Activated CD4-positive, alpha-beta T cell treated with anti-CD3 and anti-CD28 coated beads, Interleukin-2, amount 50 U/mL, for 16 hours (primary cell): ENCODE measurements around the gene EPHA4.

ENCODE experiments used
- DNase-seq: peaks from one replicate; pipeline ENCODE4 v3.0.0-alpha.2; 2020

The EPHA4 gene

GRCh38 chr2:221501883-221502269, 70.2 kb downstream of the EPHA4 start:
- no peak for DNase-seq

GRCh38 chr2:221501210-221501882, 70.8 kb downstream of the EPHA4 start:
- no peak for DNase-seq

- DNase-seq: no peak
These were observed 71.4 kb downstream of the EPHA4 start for GRCh38 chr2:221500501-221501209.

DNA sequence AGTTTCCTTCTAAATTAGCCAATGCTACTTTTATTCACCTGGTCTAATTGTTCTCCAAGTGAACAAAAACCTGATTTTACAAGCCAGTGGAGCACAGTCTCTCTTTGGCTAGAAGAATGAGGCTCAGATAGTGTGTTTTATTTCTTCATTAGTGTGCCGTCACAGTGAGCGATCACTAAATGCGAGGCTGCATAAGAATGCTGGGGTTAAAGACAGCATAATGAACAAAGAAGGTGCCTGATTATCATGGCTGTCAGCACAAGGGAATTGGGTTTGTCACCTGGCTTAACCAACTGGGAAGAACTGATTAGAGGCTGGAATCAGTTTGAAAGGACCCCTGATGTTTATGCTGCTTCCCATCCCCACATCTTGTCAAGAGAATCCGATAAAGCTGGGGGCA, 76.4 kb downstream of the EPHA4 start:
- no peak for DNase-seq

DNA sequence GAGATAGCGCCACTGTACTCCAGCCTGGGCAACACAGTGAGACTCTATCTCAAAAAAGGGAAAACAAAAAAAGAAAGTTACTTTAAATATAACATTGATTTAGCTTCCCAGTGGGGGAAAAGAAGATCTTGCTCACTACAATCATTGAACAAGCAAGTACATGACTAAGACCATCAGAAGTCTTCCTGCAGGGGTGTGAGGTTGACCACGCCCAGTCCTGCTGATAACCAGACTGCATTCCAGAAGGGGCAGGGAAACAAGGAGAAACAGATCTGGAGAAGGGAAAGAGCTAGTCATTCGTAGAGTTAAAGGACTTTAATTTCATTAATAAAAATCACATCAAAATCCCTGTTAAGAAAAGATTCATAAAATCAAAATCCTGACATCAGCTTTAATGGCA, 77.5 kb downstream of the EPHA4 start:
- no peak for DNase-seq

DNA sequence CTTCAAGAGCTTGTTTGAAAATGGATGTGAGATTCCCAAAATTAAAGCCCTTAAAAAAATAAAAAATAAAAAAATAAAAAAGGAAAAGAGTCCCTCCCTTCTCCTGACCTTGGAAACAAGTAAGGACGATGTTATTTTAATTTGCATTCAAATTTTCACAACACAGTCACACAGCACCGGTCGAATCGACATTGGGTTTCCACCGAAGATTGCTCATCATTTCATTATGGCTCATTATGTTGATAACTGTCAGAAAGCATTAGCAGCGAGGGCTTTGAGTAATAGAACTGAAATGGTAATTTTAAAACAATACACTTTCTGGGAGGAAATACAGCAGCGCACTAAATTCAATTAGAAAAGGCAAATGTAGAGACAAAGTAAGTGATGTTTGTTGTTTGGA, 78.7 kb downstream of the EPHA4 start:
- no peak for DNase-seq

DNA sequence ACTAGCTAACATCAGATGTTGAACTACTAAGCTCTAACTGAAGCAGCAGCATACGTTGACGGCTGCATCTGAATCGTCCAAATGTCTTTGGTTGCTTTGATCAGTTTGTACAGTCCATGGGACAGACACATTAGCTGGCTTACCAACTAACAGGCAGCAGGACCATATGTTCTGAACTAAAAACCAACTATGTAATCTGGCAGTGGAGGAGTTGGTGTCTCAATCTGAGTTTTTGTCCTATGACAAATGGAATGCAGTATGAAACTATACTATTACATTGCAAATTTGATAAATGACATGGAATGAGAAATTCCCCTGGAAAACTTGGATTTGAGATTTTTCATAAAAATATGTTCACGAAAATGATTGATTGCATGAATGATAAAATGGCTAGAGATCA, 79.5 kb downstream of the EPHA4 start:
- no peak for DNase-seq

GRCh38 chr2:221490506-221491060, 81.5 kb downstream of the EPHA4 start:
- DNase-seq: no peak

DNA sequence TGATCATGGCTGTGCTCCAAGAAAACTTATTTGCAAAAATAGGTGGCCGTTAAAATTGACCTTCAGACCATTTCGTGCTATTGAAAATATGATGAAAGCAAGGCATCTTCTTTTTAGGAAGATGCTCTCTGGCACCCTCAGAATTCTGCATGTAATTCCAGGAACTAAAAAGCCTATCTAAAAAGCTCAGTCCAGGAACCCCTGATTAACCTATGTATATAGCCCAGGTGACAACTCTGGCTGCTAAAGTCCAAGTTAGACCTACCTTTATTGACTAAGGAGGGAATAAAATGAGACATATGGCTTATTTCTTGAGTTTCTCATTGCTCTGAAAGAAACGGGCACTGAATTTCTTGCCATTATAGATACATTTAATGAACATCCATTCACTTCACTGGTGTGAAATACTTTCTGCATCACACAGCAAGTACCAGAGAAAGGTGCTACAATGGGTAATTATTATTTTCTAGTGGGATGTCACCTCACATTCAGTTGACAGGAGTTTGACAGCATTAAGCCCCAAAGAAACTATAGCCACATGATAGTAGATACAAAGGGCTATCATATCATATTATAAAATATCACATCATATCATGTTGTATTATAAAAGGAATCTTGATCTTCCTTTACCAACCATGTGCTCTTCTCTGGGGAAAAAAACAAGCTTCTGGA, 83.8 kb downstream of the EPHA4 start:
- DNase-seq: no peak

- no peak for DNase-seq
These were observed 86.0 kb downstream of the EPHA4 start for GRCh38 chr2:221486106-221486505.

DNA sequence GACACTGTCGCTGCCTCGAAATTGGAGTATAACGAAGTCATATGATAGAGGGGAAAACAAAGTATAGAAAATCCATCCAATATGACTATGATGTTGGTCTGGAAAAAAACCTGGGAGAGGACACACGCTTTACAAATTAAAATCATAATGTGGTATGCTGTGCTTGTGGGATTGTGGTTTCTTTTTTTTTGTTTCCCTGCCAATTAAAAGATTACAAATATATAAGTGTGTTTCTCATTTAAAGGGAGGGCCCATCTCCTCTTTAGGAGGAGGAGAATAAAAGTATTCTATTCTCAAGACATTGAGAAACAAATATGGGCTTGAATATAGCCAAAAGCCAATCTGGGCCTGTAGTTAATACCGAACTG, 86.6 kb downstream of the EPHA4 start:
- DNase-seq: no peak

DNA sequence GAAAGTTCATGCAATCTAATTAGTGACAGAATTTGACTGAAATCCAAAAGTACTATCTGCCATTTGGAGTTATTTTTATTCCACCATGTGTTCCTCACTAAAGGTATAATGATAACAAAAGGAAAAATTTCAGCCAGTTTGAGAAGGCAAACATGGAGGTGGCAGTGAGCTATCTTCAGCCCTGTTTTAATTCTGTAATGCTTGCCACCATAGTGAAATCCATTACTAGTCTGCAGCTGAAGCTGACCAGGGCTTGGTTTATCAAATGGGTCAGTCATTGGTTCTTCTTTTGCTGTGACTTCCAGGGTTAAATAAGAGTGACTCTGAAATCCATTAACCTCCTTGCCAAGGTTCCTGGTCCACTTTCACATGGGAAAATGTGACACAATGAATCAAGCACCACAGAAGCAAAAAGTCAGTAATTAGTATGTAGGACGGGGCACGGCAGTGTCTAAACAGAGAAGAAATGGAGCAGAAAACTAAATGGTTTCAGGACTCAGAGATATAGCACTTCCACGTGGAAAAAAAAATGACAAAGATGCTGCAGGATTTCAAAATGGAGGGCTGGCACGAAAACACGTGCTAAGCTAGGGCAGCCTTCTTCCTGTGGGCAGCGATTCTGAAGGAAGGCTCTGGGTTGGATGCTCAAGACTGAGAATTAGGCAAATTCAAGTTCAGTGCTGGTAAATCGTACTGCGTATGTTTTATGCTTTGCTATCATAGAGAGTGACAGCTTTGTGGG, 87.2 kb downstream of the EPHA4 start:
- DNase-seq: no peak

DNA sequence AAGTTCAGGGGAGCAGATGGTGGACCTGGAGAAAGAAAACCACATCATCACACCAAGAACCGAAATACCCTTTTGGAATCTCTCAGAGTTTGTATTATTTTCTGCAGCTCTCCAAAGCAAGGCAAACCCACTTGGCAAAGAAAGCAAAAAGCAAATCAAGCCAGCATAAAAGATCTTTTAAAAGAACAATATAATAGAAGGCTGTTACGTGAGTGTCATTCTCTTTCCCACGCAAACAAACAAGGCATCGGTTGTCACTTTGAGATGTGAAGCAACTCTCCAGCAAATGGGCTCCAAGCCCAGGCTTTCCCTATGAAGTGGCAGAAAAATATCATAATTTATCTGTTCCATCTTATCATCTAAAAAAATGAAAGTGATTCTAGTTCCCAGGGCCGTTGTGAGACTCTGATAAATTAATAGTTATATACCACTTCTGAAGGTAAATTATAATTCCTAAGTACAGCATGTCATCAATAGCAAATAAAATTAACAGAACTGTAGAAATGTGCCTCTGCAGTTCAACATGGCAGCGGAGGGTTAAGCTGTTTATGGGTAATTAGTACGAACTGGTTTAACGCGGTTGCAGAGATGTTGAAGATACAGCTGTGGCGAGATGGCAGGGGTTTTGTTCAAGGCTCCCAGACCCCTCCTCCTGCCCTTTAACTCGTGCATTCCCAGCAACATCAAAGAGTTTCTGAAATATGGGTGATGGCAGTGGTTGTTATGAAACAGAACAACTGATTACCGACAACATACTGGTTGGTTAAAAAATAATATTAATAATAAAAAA, 89.2 kb downstream of the EPHA4 start:
- DNase-seq: no peak

GRCh38 chr2:221480821-221481220, 91.3 kb downstream of the EPHA4 start:
- DNase-seq: no peak

- DNase-seq: no peak
These were observed 91.9 kb downstream of the EPHA4 start for GRCh38 chr2:221480163-221480562.

- DNase-seq: no peak
These were observed 93.6 kb downstream of the EPHA4 start for GRCh38 chr2:221478485-221478863.

DNA sequence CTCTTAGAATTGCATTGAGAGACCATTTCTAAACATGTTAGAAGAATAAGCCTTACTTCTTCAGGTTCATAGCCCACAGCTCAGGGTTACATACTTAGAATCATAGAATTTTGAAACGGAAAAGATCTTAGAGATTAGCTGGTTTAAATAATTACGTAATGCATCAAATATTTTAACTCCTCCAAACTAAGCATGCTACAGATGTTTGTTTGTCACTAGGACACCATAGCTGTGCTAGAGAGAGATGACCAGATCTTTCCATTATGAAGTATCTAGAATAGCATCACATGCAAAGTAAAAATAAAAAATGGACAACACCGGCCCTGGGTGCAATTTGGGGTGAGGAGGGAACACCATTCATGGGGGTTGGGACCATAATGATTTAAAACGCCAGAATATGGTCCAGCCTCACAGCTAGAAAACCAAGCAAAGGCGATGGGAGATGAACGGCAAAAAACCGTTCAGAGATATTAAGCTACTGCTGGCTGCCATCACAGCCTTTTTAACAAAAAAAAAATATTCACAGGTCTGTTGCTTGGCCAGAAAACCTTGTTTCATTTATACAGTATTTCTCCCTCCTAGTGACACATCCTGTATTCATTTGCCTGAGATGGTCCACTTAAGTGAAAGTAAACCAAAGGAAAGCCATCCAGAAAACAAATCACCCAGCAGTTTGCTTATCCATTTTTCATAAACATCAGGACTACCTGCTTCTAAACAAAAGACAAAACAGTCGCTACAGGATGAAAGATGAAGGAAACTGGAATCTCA, 94.2 kb downstream of the EPHA4 start:
- DNase-seq: no peak

- DNase-seq: no peak
These were observed 95.9 kb downstream of the EPHA4 start for GRCh38 chr2:221476195-221476594.

GRCh38 chr2:221473451-221473850, 98.7 kb downstream of the EPHA4 start:
- DNase-seq: no peak

- no peak for DNase-seq
These were observed 103.8 kb downstream of the EPHA4 start for GRCh38 chr2:221468317-221468716.

DNA sequence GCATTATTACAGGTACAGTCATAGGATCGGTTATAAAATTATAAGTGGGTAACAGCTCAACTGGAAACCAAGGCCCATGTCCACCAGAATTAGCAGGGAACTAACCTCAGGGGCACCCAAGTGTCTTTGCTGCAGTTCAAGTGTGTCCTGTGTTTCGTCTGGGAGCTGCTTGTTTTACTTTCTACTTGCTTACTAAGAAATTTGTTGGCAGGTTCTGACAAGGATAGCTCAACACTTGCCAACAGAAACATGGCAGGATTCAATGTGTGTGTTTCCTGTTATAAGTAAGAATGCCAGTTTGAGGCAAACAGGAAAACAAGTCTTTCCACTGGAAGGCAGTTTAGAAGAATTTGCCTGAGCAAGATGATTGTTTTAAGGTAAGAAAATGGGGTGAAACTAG, 104.5 kb downstream of the EPHA4 start:
- DNase-seq: no peak

DNA sequence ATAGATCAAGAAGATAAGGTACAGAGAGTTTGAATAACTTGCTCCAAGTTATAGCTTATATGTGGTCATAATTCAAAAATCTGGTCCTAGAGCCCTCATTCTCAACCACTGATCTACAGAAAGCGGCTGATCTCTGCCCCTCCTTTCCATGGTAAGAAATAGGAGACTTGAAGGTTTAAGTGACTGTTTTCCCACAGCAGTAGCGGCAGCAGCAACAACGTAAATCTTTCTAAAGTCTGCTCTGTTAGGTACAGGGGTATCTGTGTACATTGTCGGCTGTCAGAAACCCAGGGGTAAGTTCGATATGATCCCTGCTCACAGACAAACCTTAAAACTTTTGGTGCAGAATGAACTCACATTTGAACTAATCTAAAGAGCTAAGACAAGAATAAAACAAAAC, 105.4 kb downstream of the EPHA4 start:
- DNase-seq: no peak
